WTC11 (cell line): Measurements from ENCODE around the gene ABCC2. TPM values are rescaled to one million over a fixed set of nuclear protein-coding genes. Genes with fewer than 3 reads are reported as not detected.

ENCODE experiments used
- ATAC-seq: fragments of 200-7000 bp; cut with Tn5 transposase; 2 replicates; pipeline ENCODE4 v1.10.0; 2021; ENCODE audit warnings: mild to moderate bottlenecking, moderate library complexity
- CTCF ChIA-PET: fragments of 300-600 bp; sonication (Branson Sonifier 250); formaldehyde crosslinking; loops from one replicate; lab custom pipeline; 2021; ENCODE audit warnings: antibody characterized with exemption; lab: Charles Lee
- POLR2A ChIA-PET: fragments of 350-600 bp; sonication (Branson Sonifier 250); formaldehyde crosslinking; loops from one replicate; lab custom pipeline; 2021; ENCODE audit warnings: antibody characterized with exemption; lab: Charles Lee
- DNase-seq: peaks from one replicate; pipeline ENCODE4 v3.0.0; 2021; ENCODE audit warnings: low spot score
- H3K27ac Mint-ChIP-seq: 2 replicates; pipeline ENCODE4 v1.8.0; 2021; ENCODE audit warnings: mixed read lengths
- H3K27me3 Mint-ChIP-seq: 2 replicates; pipeline ENCODE4 v1.8.0; 2021; ENCODE audit warnings: low read depth, mild to moderate bottlenecking, moderate library complexity, mixed read lengths
- H3K36me3 Mint-ChIP-seq: 2 replicates; pipeline ENCODE4 v1.8.0; 2021; ENCODE audit warnings: mixed read lengths
- H3K4me1 Mint-ChIP-seq: 2 replicates; pipeline ENCODE4 v1.8.0; 2022; ENCODE audit warnings: mixed read lengths
- H3K4me3 Mint-ChIP-seq: 2 replicates; pipeline ENCODE4 v1.8.0; 2021; ENCODE audit warnings: mild to moderate bottlenecking, moderate library complexity, mixed read lengths
- H3K9me3 Mint-ChIP-seq: 2 replicates; pipeline ENCODE4 v1.8.0; 2021; ENCODE audit warnings: mixed read lengths
- ATF1 ChIP-seq: sonication (generic); formaldehyde crosslinking; IDR thresholded peaks from 2 replicates; pipeline ENCODE4 v1.8.1; 2023; ENCODE audit warnings: mild to moderate bottlenecking, moderate library complexity, missing genetic modification reagents
- CREM ChIP-seq: sonication (generic); formaldehyde crosslinking; IDR thresholded peaks from 2 replicates; pipeline ENCODE4 v1.8.1; 2022; ENCODE audit warnings: mild to moderate bottlenecking, missing genetic modification reagents, moderate library complexity
- FOXK1 ChIP-seq: sonication (generic); formaldehyde crosslinking; IDR thresholded peaks from 2 replicates; pipeline ENCODE4 v1.8.0; 2022; ENCODE audit warnings: mild to moderate bottlenecking, moderate library complexity, missing genetic modification reagents
- GTF2I ChIP-seq: fragments of 250-450 bp; sonication (Bioruptor Pico); conservative IDR thresholded peaks from 2 replicates; pipeline ENCODE4 v1.4.0; 2021; ENCODE audit warnings: mild to moderate bottlenecking
- IRF1 ChIP-seq: sonication (generic); formaldehyde crosslinking; IDR thresholded peaks from 2 replicates; pipeline ENCODE4 v1.8.0; 2023; ENCODE audit warnings: missing genetic modification reagents
- MAX ChIP-seq: sonication (generic); formaldehyde crosslinking; IDR thresholded peaks from 2 replicates; pipeline ENCODE4 v1.8.0; 2022; ENCODE audit warnings: mild to moderate bottlenecking, missing genetic modification reagents
- NFE2L1 ChIP-seq: sonication (generic); formaldehyde crosslinking; IDR thresholded peaks from 2 replicates; pipeline ENCODE4 v1.8.1; 2023; ENCODE audit warnings: missing genetic modification reagents
- NR2C2 ChIP-seq: sonication (generic); formaldehyde crosslinking; IDR thresholded peaks from 2 replicates; pipeline ENCODE4 v1.8.0; 2022; ENCODE audit warnings: mild to moderate bottlenecking, missing genetic modification reagents
- RELA ChIP-seq: sonication (generic); formaldehyde crosslinking; IDR thresholded peaks from 2 replicates; pipeline ENCODE4 v1.8.1; 2022; ENCODE audit warnings: missing genetic modification reagents, mild to moderate bottlenecking, borderline replicate concordance
- ZBTB43 ChIP-seq: sonication (generic); formaldehyde crosslinking; IDR thresholded peaks from 2 replicates; pipeline ENCODE4 v1.8.1; 2023; ENCODE audit warnings: mild to moderate bottlenecking, missing genetic modification reagents
- ZNF232 ChIP-seq: sonication (generic); formaldehyde crosslinking; IDR thresholded peaks from 2 replicates; pipeline ENCODE4 v1.8.0; 2022; ENCODE audit warnings: mild to moderate bottlenecking, missing genetic modification reagents
- ZNF396 ChIP-seq: fragments of 250-450 bp; sonication (Bioruptor Pico); IDR thresholded peaks from 2 replicates; pipeline ENCODE4 v1.8.0; 2021; ENCODE audit warnings: mild to moderate bottlenecking, moderate library complexity, borderline replicate concordance
- ZNF416 ChIP-seq: fragments of 250-450 bp; sonication (Bioruptor Pico); IDR thresholded peaks from 2 replicates; pipeline ENCODE4 v1.9.0; 2021; ENCODE audit warnings: mild to moderate bottlenecking, inconsistent platforms
- ZNF425 ChIP-seq: fragments of 250-450 bp; sonication (Bioruptor Pico); conservative IDR thresholded peaks from 2 replicates; pipeline ENCODE4 v1.9.0; 2021; ENCODE audit warnings: mild to moderate bottlenecking
- total RNA-seq: library from RNA; stranded (reverse); gene quantifications from 3 replicates; pipeline ENCODE4 v1.2.3, GENCODE V29; 2021
- TF ChIP-seq, protein P1 (sequence below): fragments of 250-450 bp; sonication (Bioruptor Pico); IDR thresholded peaks from 2 replicates; pipeline ENCODE4 v1.9.0; 2021; ENCODE audit warnings: mild to moderate bottlenecking
- TF ChIP-seq, protein P2 (sequence below): fragments of 250-450 bp; sonication (Bioruptor Pico); IDR thresholded peaks from 2 replicates; pipeline ENCODE4 v1.9.0; 2021; ENCODE audit warnings: moderate library complexity, mild to moderate bottlenecking, inconsistent platforms, borderline replicate concordance
- TF ChIP-seq, protein P3 (sequence below): sonication (generic); formaldehyde crosslinking; IDR thresholded peaks from 2 replicates; pipeline ENCODE4 v1.8.1; 2023; ENCODE audit warnings: mild to moderate bottlenecking, missing genetic modification reagents

The ABCC2 gene
- total RNA-seq, 1 experiment from 2014 or later = 0.87 TPM

DNA sequence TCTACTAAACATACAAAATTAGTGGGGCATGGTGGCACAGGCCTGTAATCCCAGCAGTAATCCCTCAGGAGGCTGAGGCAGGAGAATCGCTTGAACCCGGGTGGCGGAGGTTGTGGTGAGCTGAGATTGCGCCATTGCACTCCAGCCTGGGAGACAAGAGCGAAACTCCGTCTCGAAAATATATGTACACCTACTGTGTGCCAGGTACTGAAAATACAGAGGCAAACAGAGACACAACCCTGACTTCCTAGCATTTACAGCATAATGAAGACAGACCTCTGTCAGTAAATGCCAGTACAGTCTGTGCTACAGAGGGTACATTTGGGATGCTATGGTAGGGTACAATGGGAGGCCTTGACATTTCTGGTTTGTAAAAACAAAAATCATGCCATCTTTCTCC lies 66.6 kb downstream of the ABCC2 start:
- Mint-ChIP-seq H3K27me3 (peaks cover 6% of the 10 kb centered on the region; the same call in 1 of the 2 replicates), H3K4me3 (peak overlapping the region; percentile 13; the same call in 1 of the 2 replicates), H3K9me3 (no peaks in the 10 kb centered on the region), H3K4me1 (peaks cover 69% of the 10 kb centered on the region), H3K36me3 (no peaks in the 10 kb centered on the region), H3K27ac (peak overlapping the region; percentile 69)
- TF ChIP-seq ZNF232 (CRISPR knock-in tag) (no peak), RELA (CRISPR knock-in tag) (no peak), FOXK1 (no peak), ZNF396 (CRISPR knock-in tag) (no peak), MAX (CRISPR knock-in tag) (no peak), GTF2I (CRISPR knock-in tag) (no peak), CREM (no peak), ZNF425 (no peak), ZBTB43 (CRISPR knock-in tag) (no peak), NR2C2 (CRISPR knock-in tag) (no peak), ATF1 (no peak), NFE2L1 (no peak), IRF1 (CRISPR knock-in tag) (no peak), ZNF416 (CRISPR knock-in tag) (no peak)
- TF ChIP-seq, protein P1, sequence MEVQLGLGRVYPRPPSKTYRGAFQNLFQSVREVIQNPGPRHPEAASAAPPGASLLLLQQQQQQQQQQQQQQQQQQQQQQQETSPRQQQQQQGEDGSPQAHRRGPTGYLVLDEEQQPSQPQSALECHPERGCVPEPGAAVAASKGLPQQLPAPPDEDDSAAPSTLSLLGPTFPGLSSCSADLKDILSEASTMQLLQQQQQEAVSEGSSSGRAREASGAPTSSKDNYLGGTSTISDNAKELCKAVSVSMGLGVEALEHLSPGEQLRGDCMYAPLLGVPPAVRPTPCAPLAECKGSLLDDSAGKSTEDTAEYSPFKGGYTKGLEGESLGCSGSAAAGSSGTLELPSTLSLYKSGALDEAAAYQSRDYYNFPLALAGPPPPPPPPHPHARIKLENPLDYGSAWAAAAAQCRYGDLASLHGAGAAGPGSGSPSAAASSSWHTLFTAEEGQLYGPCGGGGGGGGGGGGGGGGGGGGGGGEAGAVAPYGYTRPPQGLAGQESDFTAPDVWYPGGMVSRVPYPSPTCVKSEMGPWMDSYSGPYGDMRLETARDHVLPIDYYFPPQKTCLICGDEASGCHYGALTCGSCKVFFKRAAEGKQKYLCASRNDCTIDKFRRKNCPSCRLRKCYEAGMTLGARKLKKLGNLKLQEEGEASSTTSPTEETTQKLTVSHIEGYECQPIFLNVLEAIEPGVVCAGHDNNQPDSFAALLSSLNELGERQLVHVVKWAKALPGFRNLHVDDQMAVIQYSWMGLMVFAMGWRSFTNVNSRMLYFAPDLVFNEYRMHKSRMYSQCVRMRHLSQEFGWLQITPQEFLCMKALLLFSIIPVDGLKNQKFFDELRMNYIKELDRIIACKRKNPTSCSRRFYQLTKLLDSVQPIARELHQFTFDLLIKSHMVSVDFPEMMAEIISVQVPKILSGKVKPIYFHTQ (CRISPR knock-in tag) = no peak
- TF ChIP-seq, protein P2, sequence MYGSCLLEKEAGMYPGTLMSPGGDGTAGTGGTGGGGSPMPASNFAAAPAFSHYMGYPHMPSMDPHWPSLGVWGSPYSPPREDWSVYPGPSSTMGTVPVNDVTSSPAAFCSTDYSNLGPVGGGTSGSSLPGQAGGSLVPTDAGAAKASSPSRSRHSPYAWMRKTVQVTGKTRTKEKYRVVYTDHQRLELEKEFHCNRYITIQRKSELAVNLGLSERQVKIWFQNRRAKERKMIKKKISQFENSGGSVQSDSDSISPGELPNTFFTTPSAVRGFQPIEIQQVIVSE (CRISPR knock-in tag) = no peak
- TF ChIP-seq, protein P3, sequence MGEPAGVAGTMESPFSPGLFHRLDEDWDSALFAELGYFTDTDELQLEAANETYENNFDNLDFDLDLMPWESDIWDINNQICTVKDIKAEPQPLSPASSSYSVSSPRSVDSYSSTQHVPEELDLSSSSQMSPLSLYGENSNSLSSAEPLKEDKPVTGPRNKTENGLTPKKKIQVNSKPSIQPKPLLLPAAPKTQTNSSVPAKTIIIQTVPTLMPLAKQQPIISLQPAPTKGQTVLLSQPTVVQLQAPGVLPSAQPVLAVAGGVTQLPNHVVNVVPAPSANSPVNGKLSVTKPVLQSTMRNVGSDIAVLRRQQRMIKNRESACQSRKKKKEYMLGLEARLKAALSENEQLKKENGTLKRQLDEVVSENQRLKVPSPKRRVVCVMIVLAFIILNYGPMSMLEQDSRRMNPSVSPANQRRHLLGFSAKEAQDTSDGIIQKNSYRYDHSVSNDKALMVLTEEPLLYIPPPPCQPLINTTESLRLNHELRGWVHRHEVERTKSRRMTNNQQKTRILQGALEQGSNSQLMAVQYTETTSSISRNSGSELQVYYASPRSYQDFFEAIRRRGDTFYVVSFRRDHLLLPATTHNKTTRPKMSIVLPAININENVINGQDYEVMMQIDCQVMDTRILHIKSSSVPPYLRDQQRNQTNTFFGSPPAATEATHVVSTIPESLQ (CRISPR knock-in tag) = no peak
- CTCF ChIA-PET = interaction anchor here (1.1 to 3.5 kb wide), 5 partner anchors 11 to 197 kb away, joined by 3 to 22 read pairs (median 4); partner anchors contain the start of genes COX15, CUTC and DNMBP
- no peak for ATAC-seq
- POLR2A ChIA-PET = no interaction called here
- no peak for DNase-seq
